Esophagus muscularis mucosa (tissue), 4 donors: ENCODE results near the gene CAPNS1. TPM values are rescaled to one million over a fixed set of nuclear protein-coding genes. Genes with fewer than 3 reads are reported as not detected.
A peak's percentile ranks its signal among the peaks of the same experiment; 100 is the strongest.
"Not testable (repeated sequence)": the region's sequence is repeated elsewhere in the genome, so short reads cannot be mapped to it uniquely, and the experiment has no call there.

Source experiments
- DNase-seq: peaks from one replicate; pipeline ENCODE4 v3.0.0-alpha.2; 2017; ENCODE audit errors: extremely low spot score
- H3K27ac ChIP-seq, 4 donors: fragments of 200-600 bp; sonication (generic); replicated peaks in 1 of 4; 1 replicate in 3 of 4; 2 replicates in 1 of 4; pipeline ENCODE4 v1.5.1; 2016 to 2019; ENCODE audit warnings: mild to moderate bottlenecking in 1 of 4
- H3K27me3 ChIP-seq, 4 donors: fragments of 200-600 bp; sonication (generic); one replicate each; pipeline versions ENCODE4 v1.5.1 to v1.6.0; 2016 to 2019
- H3K36me3 ChIP-seq, 4 donors: fragments of 200-600 bp; sonication (generic); one replicate each; pipeline ENCODE4 v1.5.1; 2016 to 2019
- H3K4me1 ChIP-seq, 4 donors: fragments of 200-600 bp; sonication (generic); one replicate each; pipeline ENCODE4 v1.5.1; 2016 to 2019
- H3K4me3 ChIP-seq, 4 donors: fragments of 200-600 bp; sonication (generic); 1 replicate in 2 of 4; 2 replicates in 2 of 4; pipeline ENCODE4 v1.5.1; 2016 to 2019; ENCODE audit warnings: mild to moderate bottlenecking in 4 of 4, moderate library complexity in 1 of 4
- H3K9me3 ChIP-seq, 4 donors: fragments of 200-600 bp; sonication (generic); 1 replicate in 3 of 4; 2 replicates in 1 of 4; pipeline ENCODE4 v1.5.1; 2016 to 2019
- EP300 ChIP-seq: sonication (generic); formaldehyde crosslinking; IDR thresholded peaks from one replicate; pipeline ENCODE4 v1.6.1; 2017; ENCODE audit warnings: antibody characterized with exemption
- POLR2A ChIP-seq: fragments of 450-650 bp; IDR thresholded peaks from one replicate; pipeline ENCODE4 v1.6.1; 2017; ENCODE audit warnings: antibody characterized with exemption, moderate library complexity, mild to moderate bottlenecking, low read depth
- POLR2AphosphoS5 ChIP-seq, 2 donors: sonication (generic); formaldehyde crosslinking; IDR thresholded peaks; one replicate each; pipeline ENCODE4 v1.6.1; 2017; ENCODE audit warnings: antibody characterized with exemption in 2 of 2
- WGBS: methylation state at CpG from one replicate; pipeline ENCODE4 v1.1.5; 2018; 5-methylcytosine and 5-hydroxymethylcytosine counted together
- intact Hi-C: fragments of 100-400 bp; cut with DNase I; formaldehyde crosslinking; loops from one replicate; pipeline ENCODE4 v1.15.1; 2023
- total RNA-seq, 4 donors: library from RNA; depleted of rRNA; stranded (reverse); fragments of >200 nt; gene quantifications; one replicate each; pipeline versions ENCODE4 v1.1.0 to v1.2.1, GENCODE V29; 2016
- TF ChIP-seq, protein P1 (sequence below), 3 experiments: fragments of 200-600 bp in 2 of 3; fragments of 450-650 bp in 1 of 3; sonication (generic) in 2 of 3; IDR thresholded peaks; one replicate each; pipeline ENCODE4 v1.5.1; 2017 to 2019; ENCODE audit warnings: antibody characterized with exemption in 3 of 3, mild to moderate bottlenecking in 2 of 3, moderate library complexity in 1 of 3

The CAPNS1 gene
- total RNA-seq, 4 donors from 2014 or later, result 212 to 245 (median 229) TPM

DNA sequence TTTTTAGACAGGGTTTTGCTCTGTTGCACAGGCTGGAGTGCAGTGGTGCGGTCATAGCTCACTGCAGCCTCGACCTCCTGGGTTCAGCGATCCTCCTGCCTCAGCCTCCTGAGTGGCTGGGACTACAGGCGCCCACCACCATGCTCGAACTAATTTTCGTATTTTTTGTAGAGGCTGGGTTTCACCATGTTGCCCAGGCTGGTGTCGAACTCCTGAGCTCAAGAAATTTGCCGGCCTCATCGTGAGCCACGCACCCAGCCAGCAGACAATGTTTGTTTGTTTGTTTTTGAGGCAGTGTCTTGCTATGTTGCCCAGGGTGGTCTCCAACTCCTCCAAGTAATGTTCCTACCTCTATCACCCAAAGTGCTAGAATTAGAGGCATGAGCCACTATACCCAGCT lies 13.3 kb downstream of the CAPNS1 start:
- 85% methylated on average over 10 of the region's 10 CpGs for WGBS
- Histone ChIP-seq H3K4me1 (peaks cover 31 to 53% (median 36%) of the 10 kb centered on the region in 4 donors), H3K27me3 (no peaks in the 10 kb centered on the region), H3K9me3 (no peaks in the 10 kb centered on the region), H3K36me3 (peaks cover 10 to 31% (median 28%) of the 10 kb centered on the region in 4 donors), H3K4me3 (peak overlapping the region; percentile 52 to 74 (median 64)), H3K27ac (peak overlapping the region; percentile 92 to 98 (median 96))
- TF ChIP-seq POLR2A (no peak), POLR2AphosphoS5 (IDR thresholded peaks at IDR 0.05) (no peak), EP300 (no peak)
- TF ChIP-seq, protein P1, sequence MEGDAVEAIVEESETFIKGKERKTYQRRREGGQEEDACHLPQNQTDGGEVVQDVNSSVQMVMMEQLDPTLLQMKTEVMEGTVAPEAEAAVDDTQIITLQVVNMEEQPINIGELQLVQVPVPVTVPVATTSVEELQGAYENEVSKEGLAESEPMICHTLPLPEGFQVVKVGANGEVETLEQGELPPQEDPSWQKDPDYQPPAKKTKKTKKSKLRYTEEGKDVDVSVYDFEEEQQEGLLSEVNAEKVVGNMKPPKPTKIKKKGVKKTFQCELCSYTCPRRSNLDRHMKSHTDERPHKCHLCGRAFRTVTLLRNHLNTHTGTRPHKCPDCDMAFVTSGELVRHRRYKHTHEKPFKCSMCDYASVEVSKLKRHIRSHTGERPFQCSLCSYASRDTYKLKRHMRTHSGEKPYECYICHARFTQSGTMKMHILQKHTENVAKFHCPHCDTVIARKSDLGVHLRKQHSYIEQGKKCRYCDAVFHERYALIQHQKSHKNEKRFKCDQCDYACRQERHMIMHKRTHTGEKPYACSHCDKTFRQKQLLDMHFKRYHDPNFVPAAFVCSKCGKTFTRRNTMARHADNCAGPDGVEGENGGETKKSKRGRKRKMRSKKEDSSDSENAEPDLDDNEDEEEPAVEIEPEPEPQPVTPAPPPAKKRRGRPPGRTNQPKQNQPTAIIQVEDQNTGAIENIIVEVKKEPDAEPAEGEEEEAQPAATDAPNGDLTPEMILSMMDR (IDR thresholded peaks at IDR 0.05), result no peak
- intact Hi-C loops, result no loop called here
- no peak for DNase-seq

DNA sequence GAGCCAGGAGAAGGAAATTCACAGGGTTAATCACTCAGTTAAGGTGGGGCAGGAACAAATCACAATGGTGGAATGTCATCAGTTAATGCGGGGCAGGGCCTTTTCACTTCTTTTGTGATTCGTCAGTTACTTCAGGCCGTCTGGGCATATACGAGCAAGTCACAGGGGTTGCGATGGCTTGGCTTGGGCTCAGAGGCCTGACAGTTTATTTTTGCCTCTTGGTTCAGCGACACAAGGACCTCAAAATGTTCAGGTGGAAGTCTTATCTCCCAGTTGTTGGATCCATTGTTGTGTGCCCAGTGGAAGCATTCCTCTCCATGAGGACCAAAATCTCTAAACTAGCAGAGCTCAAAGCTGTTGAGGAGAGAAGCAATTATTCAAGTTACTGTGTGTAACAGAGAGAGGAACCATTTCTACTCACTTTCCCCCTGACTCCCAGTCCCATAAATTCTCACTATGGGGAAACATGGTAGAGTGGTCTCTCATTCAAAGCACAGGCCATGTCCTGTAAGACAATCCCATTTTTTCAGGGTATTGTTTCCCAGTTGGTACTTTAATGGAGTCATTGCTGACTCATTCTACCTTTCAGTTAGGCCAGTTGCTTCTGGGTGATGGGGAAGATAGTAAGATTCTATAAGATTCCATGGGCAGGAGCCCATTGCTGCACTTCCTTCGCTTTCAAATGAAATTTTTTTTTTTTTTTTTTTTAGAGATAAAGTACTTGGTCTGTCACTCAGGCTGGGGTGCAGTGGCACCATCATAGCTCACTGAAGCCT lies 21.1 kb downstream of the CAPNS1 start:
- WGBS, result 93% methylated on average over 7 of the region's 7 CpGs
- Histone ChIP-seq H3K27me3 (no peaks in the 10 kb centered on the region), H3K27ac (no peak overlapping the region), H3K4me1 (no peaks in the 10 kb centered on the region), H3K36me3 (peaks cover 0 to 21% (median 11%) of the 10 kb centered on the region in 4 donors), H3K4me3 (no peak overlapping the region), H3K9me3 (no peaks in the 10 kb centered on the region)
- no peak for DNase-seq
- intact Hi-C loops, result no loop called here
- TF ChIP-seq EP300 (no peak), POLR2A (no peak), POLR2AphosphoS5 (IDR thresholded peaks at IDR 0.05) (no peak)
- TF ChIP-seq, protein P1 (IDR thresholded peaks at IDR 0.05), result no peak

DNA sequence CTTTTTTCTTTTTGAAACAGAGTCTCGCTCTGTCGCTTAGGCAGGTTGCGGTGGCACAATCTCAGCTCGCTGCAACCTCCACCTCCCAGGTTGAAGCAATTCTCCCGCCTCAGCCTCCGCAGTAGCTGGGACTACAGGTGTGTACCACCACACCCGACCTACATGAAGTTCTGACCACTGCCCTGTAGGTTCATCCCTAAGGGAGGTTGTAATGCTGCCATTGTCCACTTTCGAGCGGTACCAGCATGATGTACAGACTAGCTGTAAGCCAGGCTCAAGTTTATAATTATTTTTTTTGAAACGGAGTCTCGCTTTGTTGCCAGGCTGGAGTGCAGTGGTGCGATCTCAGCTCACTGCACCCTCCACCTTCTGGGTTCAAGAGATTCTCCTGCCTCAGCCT lies 23.9 kb downstream of the CAPNS1 start:
- intact Hi-C loops, result no loop called here
- 96% methylated on average over 12 of the region's 12 CpGs for WGBS
- no peak for DNase-seq

DNA sequence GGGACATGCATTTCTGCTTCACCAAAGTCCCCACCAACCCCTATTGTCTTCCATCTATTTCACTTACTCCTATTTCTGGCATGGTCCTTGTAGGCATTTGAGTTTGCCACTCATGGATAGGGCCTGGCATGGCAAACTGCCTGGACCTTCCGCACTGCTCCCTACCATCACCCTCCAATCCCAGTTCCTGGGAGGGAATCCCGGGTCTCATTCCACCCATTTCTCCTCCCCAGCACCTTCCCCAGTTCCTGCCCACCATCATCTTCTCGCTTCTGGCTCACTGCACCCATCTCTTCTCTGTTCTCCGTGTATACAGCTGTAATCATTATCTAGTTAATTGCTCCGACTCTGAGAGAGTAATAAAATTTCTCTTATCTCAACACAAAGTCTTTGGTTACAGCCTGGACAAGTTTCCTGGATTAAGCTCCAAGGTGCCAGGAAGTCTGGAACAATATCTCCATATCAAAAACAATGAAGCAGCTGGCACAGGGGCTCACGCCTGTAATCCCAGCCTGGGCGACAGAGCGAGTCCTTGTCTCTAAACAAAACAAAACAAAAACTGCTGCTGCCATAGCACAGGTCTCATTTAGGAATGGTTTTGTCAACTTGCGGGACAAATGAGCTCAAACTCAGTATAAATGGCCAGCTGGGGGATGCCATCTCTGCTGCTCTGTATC lies 29.4 kb downstream of the CAPNS1 start:
- no peak for DNase-seq
- no peak overlapping the region for H3K4me3 ChIP-seq
- H3K4me1 ChIP-seq, result peaks cover 17 to 24% (median 19%) of the 10 kb centered on the region in 4 donors
- H3K36me3 ChIP-seq, result peaks cover 0 to 23% (median 10%) of the 10 kb centered on the region in 4 donors
- WGBS, result 55% methylated on average over 9 of the region's 9 CpGs
- peak overlapping the region; percentile 68 to 84 (median 70) for H3K27ac ChIP-seq
- H3K9me3 ChIP-seq, result no peaks in the 10 kb centered on the region
- no peak for TF ChIP-seq EP300
- peak in 1 of 2 donors; percentile 41 for TF ChIP-seq POLR2AphosphoS5 (IDR thresholded peaks at IDR 0.05)
- intact Hi-C loops, result no loop called here
- no peaks in the 10 kb centered on the region for H3K27me3 ChIP-seq

More for the DNA sequence above, 23.9 kb downstream of the CAPNS1 start:
- Histone ChIP-seq H3K4me1 (peaks cover 0 to 3% (median 2%) of the 10 kb centered on the region in 4 donors), H3K9me3 (no peaks in the 10 kb centered on the region), H3K27ac (no peak overlapping the region), H3K27me3 (no peaks in the 10 kb centered on the region), H3K36me3 (peaks cover 0 to 37% (median 16%) of the 10 kb centered on the region in 4 donors), H3K4me3 (no peak overlapping the region)
- TF ChIP-seq POLR2AphosphoS5 (IDR thresholded peaks at IDR 0.05), result no peak
- no peak for TF ChIP-seq EP300
- TF ChIP-seq POLR2A, result no peak
- TF ChIP-seq, protein P1 (IDR thresholded peaks at IDR 0.05), result no peak

DNA sequence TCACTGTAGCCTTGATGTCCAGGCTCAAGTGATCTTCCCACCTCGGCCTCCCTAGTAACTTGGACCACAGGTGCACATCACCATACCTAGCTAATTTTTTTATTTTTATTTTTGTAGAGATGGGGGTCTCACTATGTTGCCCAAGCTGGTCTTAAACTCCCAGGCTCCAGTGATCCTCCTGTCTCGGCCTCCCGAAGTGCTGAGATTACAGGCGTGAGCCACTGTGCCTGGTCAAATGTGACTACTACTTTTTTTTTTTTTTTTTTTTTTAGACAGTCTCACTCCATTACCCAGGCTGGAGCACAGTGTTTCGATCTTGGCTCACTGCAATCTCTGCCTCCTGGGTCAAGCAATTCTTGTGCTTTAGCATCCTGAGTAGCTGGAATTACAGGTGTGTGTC lies 33.0 kb downstream of the CAPNS1 start:
- Histone ChIP-seq H3K4me1 (peaks cover 17 to 24% (median 19%) of the 10 kb centered on the region in 4 donors), H3K27ac (no peak overlapping the region), H3K4me3 (no peak overlapping the region), H3K36me3 (no peaks in the 10 kb centered on the region), H3K9me3 (no peaks in the 10 kb centered on the region), H3K27me3 (no peaks in the 10 kb centered on the region)
- no peak for DNase-seq
- TF ChIP-seq EP300 (no peak), POLR2A (no peak), POLR2AphosphoS5 (IDR thresholded peaks at IDR 0.05) (no peak)
- TF ChIP-seq, protein P1 (IDR thresholded peaks at IDR 0.05), result no peak
- 90% methylated on average over 5 of the region's 5 CpGs for WGBS
- intact Hi-C loops, result loop anchor here (10.0 kb wide), 1 partner anchor 108 kb away; no protein-coding TSS in a partner anchor

DNA sequence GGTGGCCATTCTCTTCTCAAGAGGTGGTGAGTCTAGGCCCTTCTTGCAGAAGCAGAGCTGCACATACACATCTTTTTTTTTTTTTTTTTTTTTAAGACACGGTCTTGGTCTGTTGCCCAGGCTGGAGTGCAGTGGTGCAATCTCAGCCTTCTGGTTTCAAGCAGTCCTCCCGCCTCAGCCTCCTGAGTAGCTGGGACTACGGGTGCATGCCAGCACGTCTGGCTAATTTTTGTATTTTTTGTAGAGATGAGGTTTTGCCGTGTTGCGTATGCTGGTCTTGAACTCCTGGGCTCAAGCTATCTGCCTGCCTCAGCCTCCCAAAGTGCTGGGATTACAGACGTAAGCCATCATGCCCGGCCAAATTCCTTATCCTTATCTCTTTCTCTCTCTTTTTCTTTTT lies 34.0 kb downstream of the CAPNS1 start:
- WGBS, result 82% methylated on average over 8 of the region's 8 CpGs
- DNase-seq, result not testable (repeated sequence)
- peaks cover 13 to 24% (median 17%) of the 10 kb centered on the region in 4 donors for H3K4me1 ChIP-seq

DNA sequence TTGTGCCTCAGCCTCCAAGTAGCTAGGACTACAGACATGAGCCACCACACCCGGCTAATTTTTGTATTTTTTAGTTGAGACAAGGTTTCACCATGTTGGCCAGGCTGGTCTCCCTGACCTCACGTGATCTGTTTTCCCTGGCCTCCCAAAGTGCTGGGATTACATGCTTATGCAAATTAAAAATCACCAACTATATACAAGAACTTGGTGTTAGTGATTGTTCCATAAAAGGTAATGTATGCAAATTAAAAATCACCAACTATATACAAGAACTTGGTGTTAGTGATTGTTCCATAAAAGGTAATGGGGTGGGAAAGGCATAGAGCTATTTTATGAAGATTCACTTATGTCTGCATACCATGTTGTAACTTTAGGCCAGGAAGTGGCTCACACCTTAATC lies 39.2 kb downstream of the CAPNS1 start:
- H3K36me3 ChIP-seq, result peaks cover 11 to 19% (median 14%) of the 10 kb centered on the region in 4 donors
- WGBS, result 64% methylated on average over 2 of the region's 2 CpGs
- intact Hi-C loops, result loop anchor here (10.0 kb wide), 1 partner anchor 114 kb away; no protein-coding TSS in a partner anchor

More for the DNA sequence above, 34.0 kb downstream of the CAPNS1 start:
- not testable (repeated sequence) for H3K4me3 ChIP-seq, H3K27me3 ChIP-seq, H3K36me3 ChIP-seq, H3K9me3 ChIP-seq, H3K27ac ChIP-seq
- intact Hi-C loops, result loop anchor here (10.0 kb wide), 1 partner anchor 109 kb away; no protein-coding TSS in a partner anchor

More for the DNA sequence above, 39.2 kb downstream of the CAPNS1 start:
- H3K27me3 ChIP-seq, H3K4me3 ChIP-seq, H3K4me1 ChIP-seq, H3K27ac ChIP-seq, H3K9me3 ChIP-seq: not testable (repeated sequence)
- DNase-seq, result peak; percentile 37
